Esophagus muscularis mucosa (tissue), 4 donors: Measurements from ENCODE around the gene ANKRD33B.

Experiments used
- CTCF ChIP-seq, 3 experiments: fragments of 200-600 bp in 2 of 3; fragments of 450-650 bp in 1 of 3; sonication (generic) in 2 of 3; IDR thresholded peaks; one replicate each; pipeline ENCODE4 v1.5.1; 2017 to 2019; ENCODE audit warnings: antibody characterized with exemption in 3 of 3, mild to moderate bottlenecking in 2 of 3, moderate library complexity in 1 of 3
- EP300 ChIP-seq: sonication (generic); formaldehyde crosslinking; IDR thresholded peaks from one replicate; pipeline ENCODE4 v1.6.1; 2017; ENCODE audit warnings: antibody characterized with exemption
- POLR2A ChIP-seq: fragments of 450-650 bp; IDR thresholded peaks from one replicate; pipeline ENCODE4 v1.6.1; 2017; ENCODE audit warnings: antibody characterized with exemption, moderate library complexity, mild to moderate bottlenecking, low read depth
- POLR2AphosphoS5 ChIP-seq, 2 donors: sonication (generic); formaldehyde crosslinking; IDR thresholded peaks; one replicate each; pipeline ENCODE4 v1.6.1; 2017; ENCODE audit warnings: antibody characterized with exemption in 2 of 2

DNA sequence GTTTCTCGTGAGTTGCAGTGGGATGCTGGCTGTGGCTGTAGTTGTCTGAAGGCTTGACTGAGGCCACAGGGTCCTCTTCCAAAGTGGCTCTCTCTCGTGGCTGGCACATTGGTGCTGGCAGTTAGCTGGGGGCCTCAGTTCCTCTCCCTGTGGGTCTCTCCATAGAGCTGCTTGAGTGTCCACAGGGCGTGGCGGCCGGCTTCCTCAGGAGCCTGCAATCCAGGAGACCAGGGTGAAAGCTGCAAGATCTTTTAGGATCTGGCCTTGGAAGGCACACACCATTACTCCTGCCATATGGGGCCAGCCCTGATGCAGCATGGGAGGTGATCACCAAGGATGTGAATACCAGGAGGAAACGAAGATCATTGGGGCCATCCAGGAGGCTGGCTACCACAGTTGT is 41.1 kb downstream of the ANKRD33B start:
- TF ChIP-seq CTCF (IDR thresholded peaks at IDR 0.05) (no peak), POLR2AphosphoS5 (IDR thresholded peaks at IDR 0.05) (no peak), EP300 (no peak), POLR2A (no peak)
